H9 (cell line): ENCODE measurements around the gene SAMD15. TPM values are rescaled to one million over a fixed set of nuclear protein-coding genes. Genes with fewer than 3 reads are reported as not detected.

Source experiments
- DNase-seq: peaks from one replicate; pipeline ENCODE4 v3.0.0-alpha.2; 2017
- H2AFZ ChIP-seq: one replicate; pipeline ENCODE4 v1.6.1; 2013; ENCODE audit warnings: mild to moderate bottlenecking, low read length, control low read depth, moderate library complexity
- H2AK5ac ChIP-seq: 2 replicates; pipeline ENCODE4 v1.6.1; 2013; ENCODE audit warnings: low read length, control low read depth, mixed read lengths; ENCODE audit not compliant: insufficient read length
- H2BK120ac ChIP-seq: one replicate; pipeline ENCODE4 v1.6.1; 2013; ENCODE audit warnings: low read depth, mild to moderate bottlenecking, low read length, control low read depth, inconsistent platforms; ENCODE audit not compliant: poor library complexity, severe bottlenecking
- H2BK12ac ChIP-seq: 2 replicates; pipeline ENCODE4 v1.6.1; 2013; ENCODE audit warnings: low read length, control low read depth, mixed read lengths, low read depth; ENCODE audit not compliant: insufficient read length
- H2BK15ac ChIP-seq: 2 replicates; pipeline ENCODE4 v1.6.1; 2013; ENCODE audit warnings: low read depth, low read length, control low read depth
- H2BK20ac ChIP-seq: one replicate; pipeline ENCODE4 v1.6.1; 2013; ENCODE audit warnings: low read depth, mild to moderate bottlenecking, low read length, control low read depth, inconsistent platforms; ENCODE audit not compliant: poor library complexity, severe bottlenecking
- H2BK5ac ChIP-seq: 2 replicates; pipeline ENCODE4 v1.6.1; 2013; ENCODE audit warnings: low read length, control low read depth, mixed read lengths; ENCODE audit not compliant: insufficient read length
- H3K14ac ChIP-seq: 2 replicates; pipeline ENCODE4 v1.6.1; 2013; ENCODE audit warnings: low read length, control low read depth; ENCODE audit not compliant: insufficient read depth
- H3K18ac ChIP-seq: 2 replicates; pipeline ENCODE4 v1.6.1; 2013; ENCODE audit warnings: low read depth, mild to moderate bottlenecking, mixed read lengths, low read length, control low read depth; ENCODE audit not compliant: insufficient read length
- H3K23ac ChIP-seq: 2 replicates; pipeline ENCODE4 v1.6.1; 2013; ENCODE audit warnings: low read length, control low read depth, mixed read lengths, low read depth; ENCODE audit not compliant: insufficient read length
- H3K23me2 ChIP-seq: 2 replicates; pipeline ENCODE4 v1.6.1; 2013; ENCODE audit warnings: low read depth, mild to moderate bottlenecking, mixed read lengths, low read length, control low read depth; ENCODE audit not compliant: insufficient read length, poor library complexity, severe bottlenecking
- H3K27ac ChIP-seq: 2 replicates; pipeline ENCODE4 v1.5.1; 2013; ENCODE audit warnings: low read length, control low read depth, mixed read lengths, low read depth; ENCODE audit not compliant: insufficient read length
- H3K27me3 ChIP-seq: 2 replicates; pipeline ENCODE4 v1.6.1; 2013; ENCODE audit warnings: low read length, control low read depth, inconsistent platforms; ENCODE audit not compliant: insufficient read depth
- H3K4ac ChIP-seq: 2 replicates; pipeline ENCODE4 v1.6.1; 2013; ENCODE audit warnings: low read depth, mild to moderate bottlenecking, control low read depth, inconsistent platforms, low read length, moderate library complexity
- H3K4me1 ChIP-seq: 2 replicates; pipeline ENCODE4 v1.6.1; 2013; ENCODE audit warnings: low read length, control low read depth, inconsistent platforms; ENCODE audit not compliant: insufficient read depth
- H3K4me2 ChIP-seq: 2 replicates; pipeline ENCODE4 v1.6.1; 2013; ENCODE audit warnings: low read length, control low read depth, mixed read lengths; ENCODE audit not compliant: insufficient read length, insufficient read depth
- H3K56ac ChIP-seq: 2 replicates; pipeline ENCODE4 v1.6.1; 2013; ENCODE audit warnings: low read depth, mild to moderate bottlenecking, mixed read lengths, low read length, control low read depth; ENCODE audit not compliant: insufficient read length
- H3K79me1 ChIP-seq: 2 replicates; pipeline ENCODE4 v1.6.1; 2013; ENCODE audit warnings: low read depth, mild to moderate bottlenecking, moderate library complexity, low read length, control low read depth, inconsistent platforms; ENCODE audit not compliant: insufficient read depth, poor library complexity, severe bottlenecking
- H3K79me2 ChIP-seq: 2 replicates; pipeline ENCODE4 v1.6.1; 2013; ENCODE audit warnings: low read length, control low read depth, inconsistent platforms; ENCODE audit not compliant: insufficient read depth
- H3K9ac ChIP-seq: 2 replicates; pipeline ENCODE4 v1.6.1; 2013; ENCODE audit warnings: low read length, control low read depth, mixed read lengths; ENCODE audit not compliant: insufficient read length; ENCODE audit errors: extremely low read depth
- H3K9me3 ChIP-seq: one replicate; pipeline ENCODE4 v1.6.1; 2013; ENCODE audit warnings: low read depth, low read length, inconsistent platforms; ENCODE audit not compliant: control insufficient read depth
- H3T11ph ChIP-seq: one replicate; pipeline ENCODE4 v1.6.1; 2013; ENCODE audit warnings: mild to moderate bottlenecking, low read length, control low read depth, inconsistent platforms
- H4K20me1 ChIP-seq: one replicate; pipeline ENCODE4 v1.6.1; 2013; ENCODE audit not compliant: control insufficient read depth, insufficient read length, insufficient read depth
- H4K5ac ChIP-seq: 2 replicates; pipeline ENCODE4 v1.6.1; 2013; ENCODE audit warnings: low read depth, mild to moderate bottlenecking, mixed read lengths, low read length, control low read depth; ENCODE audit not compliant: insufficient read length
- H4K8ac ChIP-seq: replicated peaks from 2 replicates; pipeline ENCODE4 v1.6.1; 2013; ENCODE audit warnings: low read length, control low read depth, mixed read lengths, low read depth; ENCODE audit not compliant: insufficient read length
- H4K91ac ChIP-seq: 2 replicates; pipeline ENCODE4 v1.6.1; 2013; ENCODE audit warnings: low read depth, mild to moderate bottlenecking, moderate library complexity, mixed read lengths, low read length, control low read depth; ENCODE audit not compliant: insufficient read length
- H3K27ac Mint-ChIP-seq, 3 experiments: 2 replicates in 2 of 3; 3 replicates in 1 of 3; pipeline ENCODE4 v1.8.0; 2020 to 2021; ENCODE audit warnings: mixed read lengths in 3 of 3, mild to moderate bottlenecking in 1 of 3, moderate library complexity in 1 of 3
- H3K27me3 Mint-ChIP-seq: 2 replicates; pipeline ENCODE4 v1.8.0; 2021; ENCODE audit warnings: low read depth, mild to moderate bottlenecking, moderate library complexity, mixed read lengths
- H3K36me3 Mint-ChIP-seq, 3 experiments: 2 replicates in 2 of 3; 3 replicates in 1 of 3; pipeline ENCODE4 v1.8.0; 2020 to 2021; ENCODE audit warnings: low read depth in 3 of 3, mixed read lengths in 3 of 3; ENCODE audit not compliant: insufficient read depth in 1 of 3
- H3K4me1 Mint-ChIP-seq, 2 experiments: 2 replicates each; pipeline ENCODE4 v1.8.0; 2020; ENCODE audit warnings: mixed read lengths in 2 of 2
- H3K4me3 Mint-ChIP-seq, 2 experiments: 2 replicates in 1 of 2; 3 replicates in 1 of 2; pipeline ENCODE4 v1.8.0; 2020 to 2021; ENCODE audit warnings: mild to moderate bottlenecking in 2 of 2, mixed read lengths in 2 of 2, moderate library complexity in 1 of 2
- H3K9me3 Mint-ChIP-seq, 2 experiments: 2 replicates in 1 of 2; 3 replicates in 1 of 2; pipeline ENCODE4 v1.8.0; 2020; ENCODE audit warnings: mild to moderate bottlenecking in 2 of 2, mixed read lengths in 2 of 2, moderate library complexity in 1 of 2
- WGBS: extraction: QIAGEN DNeasy Blood & Tissue Kit; methylation state at CpG from one replicate; pipeline ENCODE4 v1.1.7; 2013; ENCODE audit warnings: missing lambda C conversion rate, low lambda C conversion rate, mixed read lengths; ENCODE audit not compliant: insufficient read length; ENCODE audit errors: extremely low coverage; 5-methylcytosine and 5-hydroxymethylcytosine counted together
- total RNA-seq: library from RNA; stranded (reverse); gene quantifications from 2 replicates; pipeline ENCODE4 v1.2.1, GENCODE V29; 2021
- TF ChIP-seq, protein P1 (sequence below): fragments of 200-600 bp; sonication (generic); conservative IDR thresholded peaks from 3 replicates; pipeline ENCODE4 v1.8.0; 2021; ENCODE audit warnings: antibody characterized with exemption, mild to moderate bottlenecking

SAMD15 gene
- total RNA-seq, 1 experiment from 2014 or later, result 1.1 TPM

GRCh38 chr14:77377502-77377844, 294 bp downstream of the SAMD15 start:
- Mint-ChIP-seq H3K4me3 (no peak overlapping the region), H3K36me3 (no peaks in the 10 kb centered on the region), H3K4me1 (peaks cover 7 to 8% of the 10 kb centered on the region in 2 experiments), H3K27ac (no peak overlapping the region), H3K9me3 (no peaks in the 10 kb centered on the region), H3K27me3 (peaks cover 2% of the 10 kb centered on the region)
- H3K9me3 ChIP-seq, result no peaks in the 10 kb centered on the region
- H4K20me1 ChIP-seq, result no peaks in the 10 kb centered on the region
- peak overlapping the region; percentile 67 for H3K9ac ChIP-seq
- H3K18ac ChIP-seq, result no peak overlapping the region
- no peak overlapping the region for H3K4ac ChIP-seq
- peaks cover 4% of the 10 kb centered on the region; the same call in 1 of the 2 replicates for H3K4me1 ChIP-seq
- no peak overlapping the region for H4K91ac ChIP-seq
- H2BK20ac ChIP-seq, result no peak overlapping the region
- no peaks in the 10 kb centered on the region for H3K79me1 ChIP-seq
- H2BK12ac ChIP-seq, result no peak overlapping the region
- no peaks in the 10 kb centered on the region for H3K27me3 ChIP-seq
- H2AFZ ChIP-seq, result peak overlapping the region; percentile 99
- no peak overlapping the region for H2AK5ac ChIP-seq
- H3K23me2 ChIP-seq, result peaks cover 13% of the 10 kb centered on the region
- H2BK5ac ChIP-seq, result no peak overlapping the region
- peak overlapping the region; percentile 98 for H3K4me2 ChIP-seq
- no peak overlapping the region for H4K5ac ChIP-seq
- no peak for DNase-seq
- H3K27ac ChIP-seq, result no peak overlapping the region
- no peak overlapping the region for H3K56ac ChIP-seq
- no peak overlapping the region for H2BK15ac ChIP-seq
- H3K79me2 ChIP-seq, result no peaks in the 10 kb centered on the region
- H4K8ac ChIP-seq, result no peak overlapping the region
- WGBS, result no CpG with 5 or more reads among the region's 10 CpGs
- H3T11ph ChIP-seq, result no peak overlapping the region
- no peak overlapping the region for H3K23ac ChIP-seq
- TF ChIP-seq, protein P1, sequence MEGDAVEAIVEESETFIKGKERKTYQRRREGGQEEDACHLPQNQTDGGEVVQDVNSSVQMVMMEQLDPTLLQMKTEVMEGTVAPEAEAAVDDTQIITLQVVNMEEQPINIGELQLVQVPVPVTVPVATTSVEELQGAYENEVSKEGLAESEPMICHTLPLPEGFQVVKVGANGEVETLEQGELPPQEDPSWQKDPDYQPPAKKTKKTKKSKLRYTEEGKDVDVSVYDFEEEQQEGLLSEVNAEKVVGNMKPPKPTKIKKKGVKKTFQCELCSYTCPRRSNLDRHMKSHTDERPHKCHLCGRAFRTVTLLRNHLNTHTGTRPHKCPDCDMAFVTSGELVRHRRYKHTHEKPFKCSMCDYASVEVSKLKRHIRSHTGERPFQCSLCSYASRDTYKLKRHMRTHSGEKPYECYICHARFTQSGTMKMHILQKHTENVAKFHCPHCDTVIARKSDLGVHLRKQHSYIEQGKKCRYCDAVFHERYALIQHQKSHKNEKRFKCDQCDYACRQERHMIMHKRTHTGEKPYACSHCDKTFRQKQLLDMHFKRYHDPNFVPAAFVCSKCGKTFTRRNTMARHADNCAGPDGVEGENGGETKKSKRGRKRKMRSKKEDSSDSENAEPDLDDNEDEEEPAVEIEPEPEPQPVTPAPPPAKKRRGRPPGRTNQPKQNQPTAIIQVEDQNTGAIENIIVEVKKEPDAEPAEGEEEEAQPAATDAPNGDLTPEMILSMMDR, result no peak
- H2BK120ac ChIP-seq, result no peak overlapping the region
- H3K14ac ChIP-seq, result no peak overlapping the region
